NB4 (cell line): ENCODE data around the gene SSC5D.
"Not testable (repeated sequence)": the region's sequence is repeated elsewhere in the genome, so short reads cannot be mapped to it uniquely, and the experiment has no call there.

Experiments used
- MYC ChIP-seq: IDR thresholded peaks from 2 replicates; pipeline ENCODE4 v1.6.1; 2011; ENCODE audit warnings: low read depth, low read length
- POLR2A ChIP-seq: IDR thresholded peaks from 2 replicates; pipeline ENCODE4 v1.6.1; 2011; ENCODE audit warnings: mild to moderate bottlenecking; ENCODE audit not compliant: insufficient read length; ENCODE audit errors: extremely low read depth
- TF ChIP-seq, protein P1 (sequence below): IDR thresholded peaks from one replicate; pipeline ENCODE4 v1.5.1; 2012; ENCODE audit warnings: low read depth, low read length
- TF ChIP-seq, protein P2 (sequence below): IDR thresholded peaks from 2 replicates; pipeline ENCODE4 v1.6.1; 2011; ENCODE audit warnings: low read depth, low read length

GRCh38 chr19:55534280-55534679 lies 46.0 kb downstream of the SSC5D start:
- TF ChIP-seq, protein P1, sequence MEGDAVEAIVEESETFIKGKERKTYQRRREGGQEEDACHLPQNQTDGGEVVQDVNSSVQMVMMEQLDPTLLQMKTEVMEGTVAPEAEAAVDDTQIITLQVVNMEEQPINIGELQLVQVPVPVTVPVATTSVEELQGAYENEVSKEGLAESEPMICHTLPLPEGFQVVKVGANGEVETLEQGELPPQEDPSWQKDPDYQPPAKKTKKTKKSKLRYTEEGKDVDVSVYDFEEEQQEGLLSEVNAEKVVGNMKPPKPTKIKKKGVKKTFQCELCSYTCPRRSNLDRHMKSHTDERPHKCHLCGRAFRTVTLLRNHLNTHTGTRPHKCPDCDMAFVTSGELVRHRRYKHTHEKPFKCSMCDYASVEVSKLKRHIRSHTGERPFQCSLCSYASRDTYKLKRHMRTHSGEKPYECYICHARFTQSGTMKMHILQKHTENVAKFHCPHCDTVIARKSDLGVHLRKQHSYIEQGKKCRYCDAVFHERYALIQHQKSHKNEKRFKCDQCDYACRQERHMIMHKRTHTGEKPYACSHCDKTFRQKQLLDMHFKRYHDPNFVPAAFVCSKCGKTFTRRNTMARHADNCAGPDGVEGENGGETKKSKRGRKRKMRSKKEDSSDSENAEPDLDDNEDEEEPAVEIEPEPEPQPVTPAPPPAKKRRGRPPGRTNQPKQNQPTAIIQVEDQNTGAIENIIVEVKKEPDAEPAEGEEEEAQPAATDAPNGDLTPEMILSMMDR: not testable (repeated sequence)
- not testable (repeated sequence) for TF ChIP-seq MYC, POLR2A
- TF ChIP-seq, protein P2, sequence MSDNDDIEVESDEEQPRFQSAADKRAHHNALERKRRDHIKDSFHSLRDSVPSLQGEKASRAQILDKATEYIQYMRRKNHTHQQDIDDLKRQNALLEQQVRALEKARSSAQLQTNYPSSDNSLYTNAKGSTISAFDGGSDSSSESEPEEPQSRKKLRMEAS: not testable (repeated sequence)
